ENCODE data around the gene CCNL2.
"Not testable (repeated sequence)": the region's sequence is repeated elsewhere in the genome, so short reads cannot be mapped to it uniquely, and the experiment has no call there.

Gene CCNL2

DNA sequence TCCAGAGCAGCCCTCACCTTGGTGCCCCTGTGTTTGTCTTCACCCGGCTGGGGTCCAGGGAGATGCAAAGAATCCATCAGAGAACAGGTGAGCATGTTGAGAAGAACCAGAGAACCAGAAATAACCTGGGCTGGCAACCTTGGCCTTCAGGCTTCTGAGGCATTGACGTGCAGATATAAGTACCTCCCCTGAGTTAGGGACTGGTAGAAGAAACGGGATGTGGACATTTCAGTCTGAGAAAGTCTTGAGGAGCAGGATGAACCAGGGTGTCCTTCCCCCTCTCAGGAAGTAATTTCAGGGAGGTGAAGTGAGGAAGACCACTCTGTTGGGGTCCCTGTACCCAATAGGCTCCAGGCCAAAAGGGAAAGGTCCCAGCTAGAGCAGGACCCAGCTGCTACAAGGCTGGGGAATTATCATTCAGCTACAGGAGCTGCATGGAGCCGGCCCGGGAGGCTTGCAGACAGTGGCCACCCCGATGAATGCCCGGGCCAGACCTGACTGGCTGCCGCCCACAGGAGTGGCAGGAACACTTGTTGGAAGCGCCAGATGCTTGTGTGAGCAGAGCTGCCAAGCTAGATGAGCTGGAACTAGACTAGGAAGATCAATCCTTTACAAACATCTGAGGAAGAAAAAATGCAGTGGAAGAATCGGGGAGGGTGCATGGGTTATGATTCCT is 22.4 kb downstream of the CCNL2 start:
- no peak for DNase-seq (ENCODE audit: extremely low read depth in 1 of 2, low read depth in 1 of 2)

DNA sequence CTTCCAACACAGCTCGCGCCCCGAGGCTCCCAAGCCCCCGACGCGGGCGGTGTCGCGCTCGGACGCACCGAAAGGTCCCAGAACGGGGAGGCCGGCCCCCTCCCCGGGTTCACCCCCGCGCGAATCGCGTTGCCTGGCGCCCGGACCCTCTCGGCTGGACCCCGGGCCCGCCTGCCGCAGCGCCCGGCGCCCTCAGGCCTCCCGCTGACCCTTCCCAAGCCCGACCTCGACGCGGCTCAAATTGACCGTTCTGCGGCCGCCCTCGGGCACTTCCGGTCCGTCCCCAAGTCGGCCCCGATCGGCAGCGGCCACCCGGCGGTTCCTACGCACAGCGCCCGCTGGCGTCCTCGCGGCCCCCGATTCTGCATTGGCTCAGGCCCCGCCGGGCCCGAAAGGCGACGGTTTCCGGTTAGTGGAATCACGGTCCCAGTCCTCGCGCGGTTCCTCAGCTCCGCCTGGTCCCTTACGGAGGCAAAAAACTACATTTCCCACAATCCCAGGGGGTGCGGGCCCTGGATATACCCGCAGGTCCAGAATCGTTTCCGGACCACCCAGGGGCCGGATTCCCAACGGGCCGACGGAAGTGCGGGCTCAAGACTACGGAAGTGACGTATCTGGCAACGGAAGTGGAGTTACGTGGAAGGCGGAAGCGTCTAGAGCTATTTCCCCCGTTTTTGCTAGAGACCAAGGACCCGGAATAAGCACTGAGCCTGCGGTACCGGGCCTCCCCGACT is 24.0 kb downstream of the CCNL2 start, which contains the start of gene AURKAIP1:
Gene AURKAIP1 (minus strand): TSS at position 279 of the 734 bp plus-strand sequence. CDS start 451 bp downstream, outside the sequence.
- peak; percentile 85 to 91 for DNase-seq (ENCODE audit: extremely low read depth in 1 of 2, low read depth in 1 of 2)

DNA sequence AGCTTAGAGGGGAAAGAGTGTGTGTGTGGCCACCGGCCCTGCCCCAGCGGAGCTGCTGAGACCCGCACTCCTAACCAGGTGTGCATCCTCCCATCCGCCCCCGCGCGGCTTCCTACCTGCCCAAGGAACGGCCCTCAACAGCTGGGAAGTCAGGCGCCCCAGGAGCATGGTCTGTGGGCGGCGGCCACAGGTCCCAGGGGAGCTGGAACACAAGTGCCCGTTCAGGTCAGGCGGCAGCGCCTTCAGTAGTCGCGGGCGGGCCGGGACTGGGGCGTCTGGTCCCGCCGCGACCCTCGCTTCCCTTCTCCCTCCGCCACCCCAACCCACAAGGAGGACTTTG is 24.6 kb downstream of the CCNL2 start:
- no peak for DNase-seq (ENCODE audit: extremely low read depth in 1 of 2, low read depth in 1 of 2)

DNA sequence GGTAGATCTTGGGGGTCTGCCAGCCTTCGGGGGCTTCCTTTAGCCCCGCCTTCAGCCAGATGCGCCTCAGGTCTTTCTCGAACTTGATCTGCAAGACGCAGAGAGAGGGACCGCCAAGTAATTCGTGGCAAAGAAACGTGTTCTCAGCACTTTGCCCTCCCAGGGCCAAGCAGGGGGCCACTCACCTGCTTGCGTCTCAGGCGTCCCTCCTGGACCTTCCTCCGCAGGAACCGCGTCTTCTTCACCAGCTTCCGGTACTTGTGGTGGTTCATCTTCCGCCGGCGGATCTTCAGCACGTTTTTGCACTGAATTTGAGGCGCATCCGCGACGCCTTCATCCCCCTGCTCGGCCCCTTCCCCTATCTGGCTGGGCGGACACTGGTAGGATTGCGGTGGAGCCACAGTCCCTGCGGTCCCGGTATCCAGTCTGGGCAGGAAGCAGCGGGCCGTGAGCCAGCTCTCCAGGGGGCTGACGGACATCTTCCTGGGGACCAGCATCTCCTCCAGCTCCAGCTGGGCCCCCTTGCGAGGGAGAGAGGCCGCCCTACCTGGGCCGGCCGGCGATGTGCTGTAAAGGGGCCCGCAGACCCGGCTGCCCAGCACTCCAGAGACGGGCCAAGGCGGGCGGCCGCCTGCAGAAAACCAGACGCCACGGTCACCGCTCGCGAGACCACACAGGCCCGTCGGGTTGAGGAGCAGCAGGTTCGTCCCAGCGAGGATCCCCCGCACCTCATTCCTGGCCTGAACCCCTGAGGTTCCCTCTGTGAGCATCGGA is 25.1 kb downstream of the CCNL2 start:
- DNase-seq (ENCODE audit: extremely low read depth in 1 of 2, low read depth in 1 of 2) = no peak

DNA sequence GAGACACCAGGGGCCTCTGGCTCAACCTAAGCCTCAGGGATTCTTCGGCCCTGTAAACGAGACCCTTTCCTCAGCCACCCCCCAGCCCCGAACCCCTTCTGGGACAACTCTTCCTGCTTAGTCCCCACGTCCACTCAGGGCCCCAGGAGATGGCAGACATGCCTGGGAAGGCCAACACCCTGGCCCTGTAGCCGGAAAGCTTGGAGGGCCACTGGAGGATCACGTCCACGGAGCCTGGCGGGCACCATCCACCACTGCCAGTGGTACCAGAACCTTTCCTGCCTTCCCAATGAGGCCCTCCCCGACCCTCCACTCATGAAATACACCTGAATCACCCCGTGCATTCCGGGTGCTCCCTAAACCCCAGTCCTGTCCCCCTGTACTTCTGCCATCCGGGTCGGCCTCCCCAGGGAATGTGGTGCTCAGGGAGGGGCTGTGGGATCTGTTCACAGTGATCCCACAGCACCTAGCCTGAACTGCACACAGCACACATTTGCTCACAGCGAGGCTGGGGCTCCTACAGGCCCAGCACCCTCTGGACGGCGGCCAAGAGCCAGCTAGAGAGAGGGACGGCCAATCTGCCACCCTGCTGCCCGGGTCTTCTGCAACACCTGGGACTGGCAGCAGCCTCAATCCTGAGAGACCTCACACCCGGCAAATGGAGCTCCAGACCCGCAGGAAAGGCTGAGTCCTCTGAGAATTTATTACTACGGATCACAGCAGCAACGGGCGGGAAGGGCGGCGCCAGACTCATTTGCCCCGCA is 25.9 kb downstream of the CCNL2 start:
- DNase-seq (ENCODE audit: extremely low read depth in 1 of 2, low read depth in 1 of 2) = no peak

DNA sequence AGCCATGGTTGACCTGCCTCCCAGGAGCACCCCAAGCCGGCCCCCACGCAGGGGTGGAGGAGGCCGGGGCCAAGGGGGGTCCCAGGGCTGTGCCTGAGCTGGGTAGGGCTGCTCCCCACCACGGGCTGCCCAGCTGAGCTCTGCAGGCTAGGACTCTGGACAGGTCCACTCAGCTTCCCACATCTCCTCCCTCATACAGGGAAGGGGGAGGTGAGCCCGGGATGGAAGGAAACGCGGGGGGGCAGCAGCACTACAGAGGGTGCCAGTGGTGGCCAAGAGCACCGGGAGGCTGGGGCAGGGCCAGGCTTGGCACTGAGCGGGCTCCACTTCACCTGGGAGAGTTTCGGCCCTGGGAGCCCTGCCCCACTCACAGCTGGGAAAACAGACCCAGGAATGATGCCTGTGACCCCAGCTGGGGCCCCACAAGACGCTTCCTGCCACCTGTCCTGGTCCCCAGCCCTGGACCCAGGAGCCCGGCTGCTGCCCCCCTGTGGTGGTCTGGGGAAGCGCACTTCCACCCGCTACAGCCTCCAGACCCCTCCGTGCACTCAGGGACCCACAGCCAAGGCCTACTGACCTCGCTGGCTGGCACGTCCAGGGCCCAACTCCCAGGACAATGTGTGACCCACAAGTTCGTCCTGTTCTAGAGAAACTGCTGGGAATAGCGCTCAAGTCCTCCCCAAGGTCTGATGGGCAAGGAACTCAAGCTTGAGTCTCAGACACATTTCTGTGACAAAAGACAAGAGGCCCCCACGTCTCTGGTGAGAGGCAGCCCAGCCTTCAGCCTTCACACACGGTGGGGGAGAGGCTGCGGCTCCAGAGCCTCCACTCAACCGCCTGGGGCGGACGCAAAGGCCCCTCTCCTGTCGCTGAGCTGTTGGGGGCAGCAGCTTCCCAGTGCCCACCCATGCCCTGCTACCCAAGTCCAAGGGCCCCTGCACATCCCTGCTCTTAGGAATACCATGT is 27.1 kb downstream of the CCNL2 start:
- peak; percentile 44 to 66 for DNase-seq (ENCODE audit: extremely low read depth in 1 of 2, low read depth in 1 of 2)

DNA sequence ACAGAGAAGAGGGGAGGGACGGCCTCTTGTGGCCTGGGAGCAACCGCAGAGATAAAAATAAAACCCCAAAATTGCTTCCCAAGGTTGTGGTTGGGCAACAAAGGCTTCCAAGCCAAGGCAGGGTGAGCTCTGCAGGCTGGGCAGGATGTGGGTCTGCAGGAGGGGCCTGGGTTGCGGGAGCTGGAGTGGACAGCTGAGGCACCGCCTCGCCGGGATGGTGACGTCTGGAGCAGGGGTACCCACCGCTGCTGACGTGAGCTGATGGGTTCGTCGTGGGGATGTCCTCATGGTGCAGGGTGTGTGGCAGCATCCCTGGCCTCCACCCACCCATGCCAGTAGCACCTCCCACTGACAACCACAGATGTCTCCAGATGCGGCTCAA is 27.8 kb downstream of the CCNL2 start:
- peak; percentile 42 to 83 for DNase-seq (ENCODE audit: extremely low read depth in 1 of 2, low read depth in 1 of 2)

DNA sequence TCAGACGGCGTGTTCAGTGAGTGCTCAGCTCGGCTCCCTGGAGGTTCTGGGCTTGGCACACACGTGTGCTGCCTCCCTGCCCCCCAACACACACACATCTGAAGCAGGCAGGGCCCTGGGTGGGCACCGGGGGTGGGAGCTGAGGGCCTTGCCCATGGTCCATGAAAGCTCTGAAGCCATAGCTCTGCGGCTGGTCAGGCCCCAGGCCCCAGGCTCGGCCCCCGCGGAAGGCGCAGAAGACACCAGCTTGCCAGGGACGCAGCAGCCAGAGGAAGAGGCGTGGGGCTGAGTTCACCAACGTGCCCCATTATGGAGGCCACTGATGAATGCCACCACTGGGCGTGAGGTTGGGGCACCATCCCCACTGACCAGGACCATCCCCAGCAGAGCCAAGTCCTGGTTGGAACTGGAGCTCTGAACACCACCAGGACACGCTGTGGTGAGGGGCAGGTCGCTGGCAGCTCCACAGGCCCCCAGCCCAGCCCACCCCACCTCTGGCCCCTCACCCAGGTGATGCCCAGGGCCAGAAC is 28.3 kb downstream of the CCNL2 start:
- DNase-seq (ENCODE audit: extremely low read depth in 1 of 2, low read depth in 1 of 2) = no peak

DNA sequence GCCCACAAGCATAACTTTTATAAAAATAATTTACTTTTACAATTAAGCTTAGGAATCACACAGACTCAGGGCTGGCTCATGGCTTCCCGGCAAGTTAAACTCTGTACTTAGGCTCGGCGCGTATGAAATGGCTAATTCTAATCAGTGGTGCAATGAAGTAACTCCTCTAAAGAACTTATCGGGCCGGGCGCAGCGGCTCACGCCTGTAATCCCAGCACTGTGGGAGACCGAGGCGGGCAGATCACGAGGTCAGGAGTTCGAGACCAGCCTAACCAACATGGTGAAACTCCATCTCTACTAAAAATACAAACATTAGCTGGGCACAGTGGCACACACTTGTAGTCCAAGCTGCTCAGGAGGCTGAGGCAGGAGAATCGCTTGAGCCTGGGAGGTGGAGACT is 29.0 kb downstream of the CCNL2 start:
- DNase-seq (ENCODE audit: extremely low read depth in 1 of 2, low read depth in 1 of 2) = not testable (repeated sequence)

DNA sequence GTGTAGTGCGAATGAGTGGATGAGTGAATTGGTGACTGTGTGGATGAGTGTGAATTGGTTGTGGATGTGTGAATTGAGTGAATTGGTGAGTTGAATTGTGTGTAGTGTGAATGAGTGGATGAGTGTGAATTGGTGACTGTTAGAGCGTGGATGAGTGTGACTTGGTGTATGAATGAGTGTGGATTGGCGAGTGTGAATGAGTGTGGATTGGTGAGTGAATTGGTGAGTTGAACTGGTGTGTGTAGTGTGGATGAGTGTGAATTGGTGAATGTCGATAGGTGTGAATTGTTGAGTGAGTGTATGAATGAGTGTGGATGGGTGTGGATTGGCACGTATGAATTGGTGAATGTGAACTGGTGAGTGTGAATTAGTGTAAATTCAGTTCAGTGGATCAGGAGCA is 31.8 kb downstream of the CCNL2 start:
- no peak for DNase-seq (ENCODE audit: extremely low read depth in 1 of 2, low read depth in 1 of 2)

DNA sequence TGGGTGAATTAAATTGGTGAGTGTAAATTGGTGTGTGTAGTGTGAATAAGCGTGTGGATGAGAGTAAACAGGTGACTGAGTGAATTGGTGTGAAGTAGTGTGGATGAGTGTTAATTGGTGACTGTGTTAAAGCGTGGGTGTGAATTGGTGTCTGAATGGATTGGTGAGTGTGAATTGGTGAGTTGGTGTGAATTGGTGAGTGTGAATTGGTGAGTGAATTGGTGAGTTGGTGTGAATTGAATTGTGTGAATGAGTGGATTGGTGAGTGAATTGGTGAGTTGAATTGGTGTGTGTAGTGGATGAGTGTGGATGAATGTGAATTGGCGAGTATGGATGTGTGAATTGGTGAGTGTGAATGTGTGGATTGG is 32.5 kb downstream of the CCNL2 start:
- no peak for DNase-seq (ENCODE audit: extremely low read depth in 1 of 2, low read depth in 1 of 2)

DNA sequence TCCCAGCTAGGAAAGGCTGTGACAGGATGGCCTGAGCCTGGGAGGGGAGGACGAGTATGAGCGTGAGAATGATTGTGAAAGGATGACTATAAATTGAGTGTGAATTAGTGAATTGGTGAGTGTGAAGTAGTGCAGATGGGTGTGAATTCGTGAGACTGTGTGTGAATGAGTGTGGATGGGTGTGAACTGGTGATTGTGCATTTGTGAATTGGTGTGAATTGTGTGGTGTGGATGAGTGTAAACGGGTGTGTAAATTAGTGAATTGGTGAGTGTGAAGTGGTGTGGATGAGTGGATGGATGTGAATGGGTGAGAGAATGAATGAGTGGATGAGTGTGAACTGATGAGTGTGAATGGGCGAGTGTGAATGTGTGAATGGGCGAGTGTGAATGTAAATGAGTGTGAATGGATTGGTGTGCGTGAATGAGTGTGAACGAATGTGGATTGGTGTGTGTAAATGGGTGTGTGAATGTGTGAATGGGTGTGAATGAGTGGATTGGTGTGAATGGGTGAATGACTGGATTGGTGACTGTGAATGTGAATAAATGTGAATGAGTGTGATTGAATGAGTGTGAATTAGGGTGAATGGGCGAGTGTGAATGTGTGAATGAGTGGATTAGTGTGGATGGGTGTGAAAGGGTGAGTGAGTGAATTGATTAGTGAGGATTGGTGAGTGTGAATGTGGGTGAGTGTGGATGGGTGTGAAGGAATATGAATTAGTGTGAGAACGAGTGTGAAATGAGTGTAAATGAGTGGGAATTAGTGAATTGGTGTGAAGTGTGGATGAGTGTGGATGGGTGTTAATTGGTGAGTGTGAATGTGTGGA is 33.0 kb downstream of the CCNL2 start:
- DNase-seq (ENCODE audit: extremely low read depth in 1 of 2, low read depth in 1 of 2) = no peak

DNA sequence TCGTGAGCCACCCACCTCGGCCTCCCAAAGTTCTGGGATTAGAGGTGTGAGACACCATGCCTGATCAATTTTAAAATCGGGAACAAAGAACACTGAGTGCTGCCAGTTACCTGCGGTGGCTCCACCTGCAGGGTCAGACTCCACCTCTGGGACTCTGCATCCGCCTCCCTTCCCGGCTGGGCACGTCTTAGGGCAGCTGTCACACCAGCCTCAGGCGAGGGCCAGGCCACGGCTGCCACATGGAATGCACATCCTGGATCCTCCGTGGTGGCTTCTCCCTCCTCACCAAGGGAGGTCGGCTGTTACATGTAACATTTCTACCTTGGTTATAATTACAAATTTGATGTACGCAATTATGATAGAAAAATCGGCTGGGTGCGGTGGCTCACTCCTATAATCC is 34.9 kb downstream of the CCNL2 start:
- no peak for DNase-seq (ENCODE audit: extremely low read depth in 1 of 2, low read depth in 1 of 2)

DNA sequence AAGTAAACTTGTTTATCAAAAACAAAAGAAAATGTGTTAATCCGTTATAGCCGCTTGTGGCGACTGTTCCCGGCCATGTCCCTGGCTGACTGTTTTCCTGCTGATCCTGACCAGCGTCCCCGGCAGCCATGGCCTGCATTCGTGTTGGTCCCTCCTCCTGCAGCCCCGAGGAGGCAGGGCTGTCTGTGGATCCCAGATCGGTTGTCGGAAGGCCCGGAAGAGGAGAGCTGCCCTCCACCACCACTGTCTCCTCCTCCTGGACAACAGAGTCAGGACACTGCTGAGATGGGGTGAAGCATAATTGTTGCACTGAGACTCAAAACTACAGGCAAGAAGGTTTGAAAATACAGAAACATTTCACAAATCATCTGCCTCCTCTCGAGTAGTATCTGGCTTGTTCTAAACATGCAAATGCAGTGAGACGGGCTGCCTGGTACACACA is 37.1 kb downstream of the CCNL2 start:
- no peak for DNase-seq (ENCODE audit: extremely low read depth in 1 of 2, low read depth in 1 of 2)

DNA sequence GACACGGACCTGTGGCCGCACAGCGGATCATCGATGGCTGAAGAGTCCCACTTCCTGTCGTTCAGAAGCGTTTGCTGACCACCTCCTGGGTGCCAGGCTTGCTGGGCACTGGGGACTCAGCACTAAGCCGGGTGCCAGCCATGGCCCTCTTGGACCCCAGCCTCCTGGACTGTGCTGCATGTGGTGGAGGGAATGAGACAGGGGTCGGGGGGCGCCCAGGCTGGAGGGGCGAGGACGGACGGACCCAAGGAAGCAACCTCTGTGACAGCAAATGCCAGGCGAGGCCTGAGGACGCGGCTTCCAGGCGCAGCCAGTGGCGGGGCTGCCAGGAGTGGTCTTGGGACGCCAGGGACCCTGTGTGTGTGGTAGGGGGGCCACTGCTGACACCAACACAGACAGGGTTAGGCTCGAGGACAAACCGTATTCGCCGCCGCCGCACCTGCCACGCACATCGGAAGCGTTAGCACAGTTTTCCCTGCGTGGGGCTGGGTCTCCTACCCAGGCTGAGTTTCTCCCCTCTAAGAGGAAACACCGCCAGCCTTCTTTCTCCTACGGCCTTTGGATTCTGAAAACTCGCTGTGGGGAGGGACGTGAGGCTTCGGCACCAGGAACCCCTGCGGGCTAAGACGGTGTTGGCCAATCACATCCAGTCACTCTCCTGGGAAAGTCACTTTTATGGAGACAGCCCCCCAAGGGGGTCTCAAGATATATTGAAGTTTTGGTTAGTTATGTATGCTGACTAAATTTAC is 37.7 kb downstream of the CCNL2 start:
- no peak for DNase-seq (ENCODE audit: extremely low read depth in 1 of 2, low read depth in 1 of 2)

DNA sequence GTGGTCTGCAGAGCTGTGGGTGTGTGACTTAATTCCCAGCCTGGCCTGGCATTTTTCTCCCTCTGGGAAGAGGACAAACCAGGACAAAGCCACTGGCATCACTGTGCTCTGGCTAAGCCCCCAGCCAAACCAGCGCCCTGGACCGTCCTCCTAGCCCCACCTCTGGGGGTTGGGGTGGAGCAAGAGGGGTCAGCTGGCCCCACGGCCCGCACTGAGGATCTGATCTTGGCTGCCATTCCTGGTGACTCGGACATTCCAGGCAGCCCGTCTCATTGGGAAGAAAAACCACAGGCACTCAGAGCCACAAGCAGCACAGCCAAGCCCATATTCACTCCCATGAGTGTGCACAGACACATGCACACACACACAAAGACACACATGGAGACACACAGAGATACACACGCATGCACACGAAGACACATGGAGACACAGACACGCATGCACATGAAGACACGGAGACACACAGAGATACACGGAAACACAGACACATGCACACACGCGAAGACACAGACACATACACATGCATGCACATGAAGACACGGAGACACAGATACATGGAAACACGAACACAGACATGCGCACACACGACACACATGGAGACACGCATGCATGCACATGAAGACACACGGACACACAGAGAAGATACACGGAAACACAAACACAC is 38.5 kb downstream of the CCNL2 start:
- DNase-seq (ENCODE audit: extremely low read depth in 1 of 2, low read depth in 1 of 2) = no peak

DNA sequence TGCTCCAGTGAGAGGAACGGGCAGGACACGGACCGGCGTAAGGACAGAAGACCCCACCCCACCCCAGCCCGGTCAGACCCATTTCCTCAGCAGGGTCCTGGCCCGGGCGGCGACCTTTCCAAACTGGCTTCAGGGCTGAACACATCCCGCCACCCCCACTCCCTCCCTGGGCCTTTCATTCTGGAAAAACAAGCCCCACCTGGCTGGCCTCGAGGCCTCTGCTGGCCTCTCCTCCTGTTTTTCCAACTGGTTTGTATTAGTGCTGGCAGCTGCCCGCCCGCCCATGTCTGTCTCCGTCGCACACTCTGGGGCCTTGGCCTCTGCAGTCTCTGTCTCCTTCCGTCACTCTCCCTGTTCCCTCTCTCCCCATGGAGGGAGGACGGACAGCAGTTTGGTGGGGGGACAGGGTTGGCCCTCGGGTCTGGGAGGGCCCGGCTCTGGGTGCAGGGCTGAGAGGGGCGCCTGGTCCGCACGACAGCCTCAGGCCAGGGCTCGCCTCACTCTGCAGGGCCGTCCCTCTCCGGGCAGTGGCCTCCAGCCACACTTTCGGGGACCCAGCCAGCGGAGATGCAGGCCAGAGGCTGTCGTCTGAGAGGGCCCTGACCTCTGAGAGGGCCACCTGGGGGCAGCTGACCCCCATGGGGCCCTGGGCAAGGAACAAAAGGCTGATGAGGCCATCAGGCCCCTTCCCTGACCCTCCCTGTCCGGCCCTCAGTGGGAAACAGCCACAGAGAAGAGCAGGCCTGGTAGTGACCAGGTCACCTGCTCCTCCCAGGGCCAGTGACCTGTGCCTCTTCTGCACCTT is 39.3 kb downstream of the CCNL2 start:
- no peak for DNase-seq (ENCODE audit: extremely low read depth in 1 of 2, low read depth in 1 of 2)

Data from activated CD8-positive, alpha-beta memory T cell treated with anti-CD3 and anti-CD28 coated beads for 1 hour (primary cell).